HG02870 (cell line): ENCODE data around the gene KMT2D.

Experiments used
- ATAC-seq: cut with Tn5 transposase; IDR thresholded peaks from one replicate; pipeline ENCODE4 v1.9.1; 2021; ENCODE audit warnings: mild to moderate bottlenecking, moderate library complexity; ENCODE audit not compliant: unreplicated experiment

Gene KMT2D

GRCh38 chr12:49037111-49037946 lies 23.3 kb downstream of the KMT2D start:
- ATAC-seq = no peak

GRCh38 chr12:49036029-49036428 lies 24.6 kb downstream of the KMT2D start:
- no peak for ATAC-seq

- ATAC-seq = no peak
Observed at GRCh38 chr12:49034286-49034622, 26.3 kb downstream of the KMT2D start.

GRCh38 chr12:49033611-49034285 lies 26.8 kb downstream of the KMT2D start:
- ATAC-seq = no peak

GRCh38 chr12:49032679-49033447 lies 27.7 kb downstream of the KMT2D start:
- ATAC-seq = no peak

GRCh38 chr12:49032276-49032675 lies 28.3 kb downstream of the KMT2D start:
- ATAC-seq = no peak

GRCh38 chr12:49031573-49032161 lies 28.9 kb downstream of the KMT2D start:
- no peak for ATAC-seq

- no peak for ATAC-seq
Observed at GRCh38 chr12:49030714-49031572, 29.7 kb downstream of the KMT2D start.

- ATAC-seq = no peak
Observed at GRCh38 chr12:49030119-49030518, 30.5 kb downstream of the KMT2D start.

GRCh38 chr12:49028666-49029275 lies 31.8 kb downstream of the KMT2D start:
- ATAC-seq = no peak

GRCh38 chr12:49027846-49028555 lies 32.6 kb downstream of the KMT2D start:
- no peak for ATAC-seq

- no peak for ATAC-seq
Observed at GRCh38 chr12:49026678-49027480, 33.7 kb downstream of the KMT2D start.

GRCh38 chr12:49026101-49026500 lies 34.5 kb downstream of the KMT2D start:
- no peak for ATAC-seq

- no peak for ATAC-seq
Observed at GRCh38 chr12:49025463-49025862, 35.1 kb downstream of the KMT2D start.

GRCh38 chr12:49024543-49024942 lies 36.1 kb downstream of the KMT2D start:
- ATAC-seq = no peak

GRCh38 chr12:49023812-49024211 lies 36.8 kb downstream of the KMT2D start:
- no peak for ATAC-seq

- no peak for ATAC-seq
Observed at GRCh38 chr12:49022558-49023178, 37.9 kb downstream of the KMT2D start.

GRCh38 chr12:49021292-49021915 lies 39.2 kb downstream of the KMT2D start:
- ATAC-seq = no peak
